HG03558 (cell line): Measurements from ENCODE around the gene CLRN2.
"Not testable (repeated sequence)": the region's sequence is repeated elsewhere in the genome, so short reads cannot be mapped to it uniquely, and the experiment has no call there.

Experiments
- ATAC-seq: cut with Tn5 transposase; IDR thresholded peaks from one replicate; pipeline ENCODE4 v1.9.1; 2021; ENCODE audit warnings: moderate number of reproducible peaks; ENCODE audit not compliant: unreplicated experiment; ENCODE audit errors: extremely low read depth

Gene CLRN2

GRCh38 chr4:17544205-17544604 lies 29.2 kb downstream of the CLRN2 start:
- no peak for ATAC-seq

- no peak for ATAC-seq
Observed at GRCh38 chr4:17544831-17545234, 29.9 kb downstream of the CLRN2 start.

- no peak for ATAC-seq
Observed at GRCh38 chr4:17545374-17546140, 30.6 kb downstream of the CLRN2 start.

- no peak for ATAC-seq
Observed at GRCh38 chr4:17546222-17546621, 31.3 kb downstream of the CLRN2 start.

GRCh38 chr4:17546678-17547077 lies 31.7 kb downstream of the CLRN2 start:
- no peak for ATAC-seq

GRCh38 chr4:17550549-17550948 lies 35.6 kb downstream of the CLRN2 start:
- no peak for ATAC-seq

GRCh38 chr4:17552427-17552826 lies 37.5 kb downstream of the CLRN2 start:
- ATAC-seq: no peak

- ATAC-seq: no peak
Observed at GRCh38 chr4:17554568-17554967, 39.6 kb downstream of the CLRN2 start.

GRCh38 chr4:17556498-17556897 lies 41.5 kb downstream of the CLRN2 start:
- no peak for ATAC-seq

GRCh38 chr4:17557880-17558279 lies 42.9 kb downstream of the CLRN2 start:
- ATAC-seq: no peak

GRCh38 chr4:17558941-17559708 lies 44.2 kb downstream of the CLRN2 start:
- ATAC-seq: no peak

GRCh38 chr4:17559709-17560048 lies 44.7 kb downstream of the CLRN2 start:
- ATAC-seq: no peak

GRCh38 chr4:17560065-17560673 lies 45.2 kb downstream of the CLRN2 start:
- no peak for ATAC-seq

GRCh38 chr4:17561195-17561909 lies 46.4 kb downstream of the CLRN2 start:
- ATAC-seq: no peak

GRCh38 chr4:17562157-17562556 lies 47.2 kb downstream of the CLRN2 start:
- no peak for ATAC-seq

- ATAC-seq: no peak
Observed at GRCh38 chr4:17565846-17566245, 50.9 kb downstream of the CLRN2 start.

GRCh38 chr4:17567271-17567670 lies 52.3 kb downstream of the CLRN2 start:
- no peak for ATAC-seq

- no peak for ATAC-seq
Observed at GRCh38 chr4:17574206-17574605, 59.2 kb downstream of the CLRN2 start.

GRCh38 chr4:17575177-17575576 lies 60.2 kb downstream of the CLRN2 start:
- ATAC-seq: not testable (repeated sequence)
